Measurements from ENCODE around the gene RBMS1.
"Not testable (repeated sequence)": the region's sequence is repeated elsewhere in the genome, so short reads cannot be mapped to it uniquely, and the experiment has no call there.

Gene RBMS1

DNA sequence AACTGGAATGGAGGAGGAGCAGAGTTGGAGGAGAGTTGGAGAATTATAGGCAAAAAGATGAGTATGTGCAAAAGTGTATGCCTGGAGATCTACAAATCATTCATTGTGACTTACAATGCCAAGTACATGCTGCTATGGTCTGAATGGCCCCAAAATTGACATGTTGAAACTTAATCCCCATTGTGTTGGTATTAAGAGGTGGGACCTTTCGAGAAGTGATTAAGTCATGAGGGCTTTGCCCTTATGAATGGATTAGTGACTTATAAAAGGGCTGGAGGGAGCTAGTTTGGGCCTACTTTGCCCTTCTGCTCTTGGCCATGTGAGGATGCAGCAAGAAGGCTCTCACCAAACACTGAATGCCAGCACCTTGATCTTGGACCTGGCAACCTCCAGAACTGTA lies 6.3 kb upstream of the RBMS1 start:
- no peak for DNase-seq

DNA sequence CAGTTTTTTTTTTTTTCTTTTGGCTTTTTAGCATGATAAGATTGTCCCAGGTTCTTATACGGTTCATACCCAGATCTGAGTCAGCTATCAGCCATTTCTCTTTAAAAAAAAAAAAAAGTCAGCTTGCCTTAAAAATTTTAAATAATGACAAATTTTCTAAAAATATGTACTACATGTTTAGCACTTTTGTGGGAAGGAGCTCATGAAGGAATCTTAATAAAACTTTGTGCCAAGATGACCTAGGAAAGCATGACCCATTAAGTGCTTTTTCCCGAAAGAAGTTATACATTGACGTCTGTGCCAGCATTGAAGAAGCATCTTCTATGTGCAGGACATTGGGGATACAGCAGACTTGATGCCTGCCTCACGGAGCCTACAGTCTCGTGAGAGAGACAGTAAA lies 4.5 kb upstream of the RBMS1 start:
- DNase-seq = no peak

GRCh38 chr2:160494201-160494644 lies 616 bp upstream of the RBMS1 start:
- peak; percentile 19 for DNase-seq

DNA sequence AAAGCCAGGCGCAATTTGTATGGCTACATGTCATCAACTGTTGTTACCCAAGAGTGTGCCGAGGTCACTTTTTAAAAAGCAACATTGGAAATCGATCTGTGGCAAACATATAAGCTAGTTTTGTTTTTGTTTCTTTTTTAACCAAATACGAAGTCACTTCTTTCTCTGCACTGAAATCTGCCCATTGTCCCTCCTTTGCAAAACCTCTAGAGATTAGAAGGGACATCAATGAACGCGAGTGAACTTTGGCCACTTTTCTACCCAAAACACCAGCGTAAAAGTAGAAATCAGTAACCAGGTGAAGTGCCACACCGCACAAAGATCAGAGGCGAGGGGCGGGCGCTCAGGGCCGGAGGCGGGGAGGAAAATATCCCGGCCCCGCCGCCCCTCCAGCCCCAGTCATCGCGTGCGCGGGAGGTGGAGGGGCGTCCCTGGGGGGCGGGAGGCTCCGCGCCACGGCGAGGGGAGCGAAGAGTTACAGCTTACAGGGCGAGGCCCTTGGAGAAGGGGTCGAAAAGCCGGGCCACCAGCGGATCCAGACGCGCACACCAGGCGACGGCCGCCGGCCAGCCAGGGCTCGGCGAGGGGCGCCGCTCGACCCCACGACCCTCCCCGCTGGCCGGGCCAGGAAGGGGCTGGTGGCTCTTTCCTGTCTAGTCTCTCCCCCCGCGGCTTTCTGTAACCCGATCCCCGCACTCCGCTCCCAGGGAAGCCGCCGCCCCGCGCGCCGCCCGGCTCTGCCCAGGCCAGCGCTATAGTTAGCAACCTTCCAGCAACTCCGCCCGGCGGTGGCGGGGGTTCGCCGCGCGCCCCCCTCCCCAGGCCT lies 993 bp downstream of the RBMS1 start:
- DNase-seq = peak; percentile 73

DNA sequence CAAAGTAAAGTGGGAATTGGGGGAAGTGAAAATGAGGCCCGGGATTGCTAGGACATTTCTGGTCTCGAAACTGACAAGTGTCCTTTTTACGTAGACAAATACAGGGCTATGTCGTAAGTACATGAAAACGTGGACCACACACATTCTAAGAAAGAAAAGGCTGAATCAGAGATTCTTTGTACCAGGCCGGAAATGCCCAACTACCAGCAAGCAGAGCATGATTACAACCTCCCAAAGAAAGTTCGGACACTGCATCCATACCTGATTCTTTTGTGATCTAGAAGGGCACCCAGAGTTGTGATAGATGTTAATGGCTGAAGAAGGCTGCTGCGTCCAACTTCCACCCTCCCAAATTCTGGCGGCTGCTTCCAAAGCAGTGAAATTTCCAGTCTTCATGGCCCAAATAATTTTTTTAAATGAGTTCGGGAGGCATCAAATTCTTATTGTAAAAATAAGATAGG lies 1.7 kb downstream of the RBMS1 start:
- DNase-seq = no peak

GRCh38 chr2:160490733-160491685 lies 2.6 kb downstream of the RBMS1 start:
- DNase-seq = no peak

GRCh38 chr2:160489111-160489510 lies 4.5 kb downstream of the RBMS1 start:
- no peak for DNase-seq

DNA sequence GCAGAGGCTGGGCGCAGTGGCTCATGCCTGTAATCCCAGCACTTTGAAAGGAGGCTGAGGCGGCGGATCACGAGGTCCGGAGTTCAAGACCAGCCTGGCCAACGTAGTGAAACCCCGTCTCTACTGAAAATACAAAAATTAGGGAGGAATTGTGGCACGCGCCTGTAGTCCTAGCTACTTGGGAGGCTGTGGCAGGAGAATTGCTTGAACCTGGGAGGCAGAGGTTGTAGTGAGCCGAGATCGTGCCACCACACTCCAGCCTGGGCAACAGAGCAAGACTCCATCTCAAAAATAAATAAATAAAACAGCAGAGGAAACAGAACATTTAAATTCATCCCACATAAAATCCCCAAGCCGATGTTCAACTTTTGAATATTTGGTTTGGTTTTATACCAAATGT lies 5.3 kb downstream of the RBMS1 start:
- not testable (repeated sequence) for DNase-seq

- DNase-seq = no peak
Measured at GRCh38 chr2:160486341-160486740, 7.3 kb downstream of the RBMS1 start.

GRCh38 chr2:160484859-160485520 lies 8.6 kb downstream of the RBMS1 start:
- peak; percentile 24 for DNase-seq

GRCh38 chr2:160482673-160483072 lies 10.9 kb downstream of the RBMS1 start:
- DNase-seq = peak; percentile 48

DNA sequence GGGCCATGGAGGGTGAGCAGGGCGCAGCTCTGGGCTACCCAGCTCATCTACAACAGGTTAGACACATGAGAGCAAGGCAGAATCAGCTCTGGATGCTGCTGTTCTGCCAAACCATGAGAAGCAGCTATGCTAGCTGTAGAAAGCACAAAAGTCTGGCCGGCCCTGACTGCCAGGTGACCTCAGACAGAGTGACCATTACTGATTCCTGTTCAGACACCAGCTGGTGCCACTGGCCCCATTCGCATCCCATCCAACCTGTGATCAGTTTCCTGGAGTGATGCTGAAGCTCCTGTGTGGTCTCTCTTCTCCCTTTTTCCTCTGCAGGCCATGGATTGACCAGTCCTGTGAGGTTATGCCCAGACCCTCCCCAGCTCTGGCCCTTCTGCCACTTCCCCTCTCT lies 14.3 kb downstream of the RBMS1 start:
- DNase-seq = no peak

- DNase-seq = no peak
Measured at GRCh38 chr2:160478660-160479059, 14.9 kb downstream of the RBMS1 start.

DNA sequence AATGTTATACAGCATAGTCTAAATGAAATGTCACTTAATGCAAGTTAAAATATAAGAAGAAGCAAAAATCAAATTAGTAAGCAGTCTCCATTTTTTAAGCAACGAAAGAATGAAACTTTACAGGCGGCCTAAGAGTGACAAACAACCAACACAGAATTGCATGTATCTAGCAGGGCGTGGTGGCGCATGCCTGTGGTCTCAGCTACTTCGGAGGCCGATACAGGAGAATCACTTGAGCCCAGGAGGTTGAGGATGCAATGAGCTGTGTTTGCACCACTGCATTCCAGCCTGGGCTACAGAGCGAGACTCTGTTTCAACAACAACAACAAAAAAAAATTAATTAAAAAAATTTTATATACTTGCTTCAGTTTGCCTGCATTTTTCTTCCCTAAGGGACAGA lies 16.6 kb downstream of the RBMS1 start:
- DNase-seq = no peak

- no peak for DNase-seq
Measured at GRCh38 chr2:160474891-160475787, 18.5 kb downstream of the RBMS1 start.

GRCh38 chr2:160474319-160474645 lies 19.3 kb downstream of the RBMS1 start:
- DNase-seq = no peak

GRCh38 chr2:160473468-160474318 lies 19.9 kb downstream of the RBMS1 start:
- DNase-seq = no peak

DNA sequence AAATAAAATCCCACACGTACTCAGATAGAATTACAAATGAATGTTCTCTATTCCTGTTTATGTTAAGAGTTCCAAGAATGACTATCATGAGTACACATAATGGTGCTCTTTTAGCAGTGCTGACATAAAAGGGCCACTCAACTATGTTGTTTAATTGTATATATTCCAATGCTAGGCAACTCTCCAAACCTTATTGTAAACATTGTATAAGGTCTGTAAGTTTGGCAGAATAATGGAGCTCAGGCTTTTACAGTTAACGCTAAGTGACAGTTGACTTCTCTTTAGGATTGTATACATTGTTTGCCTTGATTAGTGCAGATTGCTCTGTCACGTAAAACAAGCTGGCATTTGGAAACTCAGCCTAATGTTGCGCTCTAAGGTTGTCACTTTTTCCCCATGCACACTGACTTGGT lies 20.8 kb downstream of the RBMS1 start:
- no peak for DNase-seq

DNA sequence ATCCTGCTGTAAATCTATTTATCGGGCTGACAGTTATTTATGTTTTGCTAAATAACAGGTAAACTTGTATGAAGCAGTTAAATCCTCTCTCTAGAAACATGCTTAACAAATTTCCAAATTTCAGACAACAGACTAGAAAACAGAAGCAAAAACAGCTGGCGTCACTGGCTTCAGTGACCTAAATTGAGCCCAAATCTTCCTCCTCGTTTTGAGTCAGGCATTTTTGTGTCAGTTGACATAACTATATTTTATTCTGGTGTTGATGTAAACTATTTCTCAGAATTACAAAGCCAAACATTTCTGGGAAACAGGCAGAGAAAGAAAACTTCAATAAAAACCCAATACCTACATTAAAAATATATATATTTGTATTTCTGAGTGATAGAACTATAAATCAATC lies 21.7 kb downstream of the RBMS1 start:
- no peak for DNase-seq

- no peak for DNase-seq
Measured at GRCh38 chr2:160469621-160470204, 23.9 kb downstream of the RBMS1 start.

- no peak for DNase-seq
Measured at GRCh38 chr2:160469164-160469563, 24.4 kb downstream of the RBMS1 start.
